PC-3 (cell line): Measurements from ENCODE around the gene VWA2. TPM values are rescaled to one million over a fixed set of nuclear protein-coding genes. Genes with fewer than 3 reads are reported as not detected.

ENCODE experiments used
- ATAC-seq: fragments of 200-7000 bp; cut with Tn5 transposase; 2 replicates; pipeline ENCODE4 v1.9.1; 2020; ENCODE audit warnings: mild to moderate bottlenecking, moderate library complexity
- BruUV-seq: library from RNA; stranded (reverse); fragments of 400-500 nt; replicated peaks from 2 replicates; lab custom pipeline; 2021; lab: Mats Ljungman, UMichigan
- CTCF ChIA-PET: fragments of 300-600 bp; sonication (Branson Sonifier 250); formaldehyde crosslinking; loops from one replicate; lab custom pipeline; 2022; ENCODE audit warnings: antibody characterized with exemption; lab: Charles Lee
- POLR2A ChIA-PET: fragments of 300-600 bp; sonication (Branson Sonifier 250); formaldehyde crosslinking; loops from one replicate; lab custom pipeline; 2022; ENCODE audit warnings: antibody characterized with exemption; ENCODE audit not compliant: unreplicated experiment; lab: Charles Lee
- DNase-seq: peaks from one replicate; pipeline ENCODE4 v3.0.0-alpha.2; 2015
- H2AFZ ChIP-seq: fragments of 300-600 bp; sonication (generic); 2 replicates; pipeline ENCODE4 v1.6.0; 2016; ENCODE audit warnings: antibody characterized with exemption, low read length
- H3F3A ChIP-seq: fragments of 300-600 bp; sonication (generic); one replicate; pipeline ENCODE4 v1.6.0; 2017; ENCODE audit warnings: antibody characterized with exemption, low read length, control low read depth, mild to moderate bottlenecking; ENCODE audit not compliant: unreplicated experiment
- H3K27ac ChIP-seq: fragments of 300-600 bp; sonication (generic); 2 replicates; pipeline ENCODE4 v1.5.1; 2016; ENCODE audit warnings: mild to moderate bottlenecking, low read length
- H3K27me3 ChIP-seq: fragments of 300-600 bp; sonication (generic); 2 replicates; pipeline ENCODE4 v1.6.1; 2016; ENCODE audit warnings: low read length, mixed read lengths
- H3K36me3 ChIP-seq: fragments of 300-600 bp; sonication (generic); 2 replicates; pipeline ENCODE4 v1.6.1; 2016; ENCODE audit warnings: low read depth, mixed run types, low read length, mixed read lengths
- H3K4me1 ChIP-seq: fragments of 300-600 bp; sonication (generic); 2 replicates; pipeline ENCODE4 v1.5.1; 2016; ENCODE audit warnings: low read length; ENCODE audit not compliant: insufficient read depth
- H3K4me2 ChIP-seq: fragments of 300-600 bp; sonication (generic); 2 replicates; pipeline ENCODE4 v1.6.0; 2016; ENCODE audit warnings: low read length
- H3K4me3 ChIP-seq: fragments of 300-600 bp; sonication (generic); 2 replicates; pipeline ENCODE4 v1.5.1; 2016; ENCODE audit warnings: mild to moderate bottlenecking, low read length, mixed read lengths
- H3K79me2 ChIP-seq: fragments of 300-600 bp; sonication (generic); 2 replicates; pipeline ENCODE4 v1.6.1; 2017; ENCODE audit warnings: low read length, mixed read lengths
- H3K9ac ChIP-seq: fragments of 300-600 bp; sonication (generic); 2 replicates; pipeline ENCODE4 v1.6.0; 2016; ENCODE audit warnings: mild to moderate bottlenecking, low read length
- H3K9me2 ChIP-seq: fragments of 300-600 bp; sonication (generic); replicated peaks from 2 replicates; pipeline ENCODE4 v1.6.1; 2016; ENCODE audit warnings: mixed run types, low read length, mixed read lengths
- H3K9me3 ChIP-seq: fragments of 300-600 bp; sonication (generic); 2 replicates; pipeline ENCODE4 v1.6.1; 2016; ENCODE audit warnings: low read length, mixed read lengths
- H4K20me1 ChIP-seq: fragments of 300-600 bp; sonication (generic); 2 replicates; pipeline ENCODE4 v1.6.1; 2016; ENCODE audit warnings: low read length, mixed read lengths
- EZH2 ChIP-seq: fragments of 300-600 bp; sonication (generic); IDR thresholded peaks from one replicate; pipeline ENCODE4 v1.6.1; 2017; ENCODE audit warnings: antibody characterized with exemption, mild to moderate bottlenecking, low read length; ENCODE audit not compliant: unreplicated experiment
- EZH2phosphoT487 ChIP-seq: fragments of 300-600 bp; sonication (generic); IDR thresholded peaks from 2 replicates; pipeline ENCODE4 v1.6.1; 2018; ENCODE audit warnings: mild to moderate bottlenecking, antibody characterized with exemption, low read length, borderline replicate concordance
- intact Hi-C: fragments of 100-400 bp; cut with micrococcal nuclease; formaldehyde crosslinking; loops from 2 replicates; pipeline ENCODE4 v1.9.0; 2023
- total RNA-seq: library from RNA; depleted of rRNA; stranded (reverse); fragments of >200 nt; gene quantifications from 2 replicates; pipeline ENCODE4 v1.2.3, GENCODE V29; 2014
- TF ChIP-seq, protein P1 (sequence below): fragments of 300-600 bp; sonication (generic); conservative IDR thresholded peaks from 2 replicates; pipeline ENCODE4 v1.5.1; 2017; ENCODE audit warnings: antibody characterized with exemption, low read depth, mild to moderate bottlenecking, low read length

VWA2 gene
- total RNA-seq, 1 experiment from 2014 or later, result not detected

DNA sequence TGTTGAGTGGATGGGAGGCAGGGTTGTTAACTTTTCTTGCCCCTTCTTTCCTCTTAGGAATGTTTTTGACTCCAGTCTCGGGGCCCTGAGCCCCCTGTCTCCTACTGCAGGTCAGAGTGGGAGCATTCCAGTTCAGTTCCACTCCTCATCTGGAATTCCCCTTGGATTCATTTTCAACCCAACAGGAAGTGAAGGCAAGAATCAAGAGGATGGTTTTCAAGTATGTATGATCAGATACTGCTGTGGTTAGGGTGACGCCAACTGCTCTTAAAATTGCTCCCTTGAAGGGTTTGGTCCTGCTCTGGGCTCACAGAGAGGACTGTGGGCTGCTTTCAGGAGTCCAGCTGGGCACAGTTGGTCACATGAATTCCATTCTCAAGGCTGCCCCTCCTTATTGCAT is 22.0 kb downstream of the VWA2 start:
- ATAC-seq, result no peak
- H2AFZ ChIP-seq, result no peak overlapping the region
- POLR2A ChIA-PET, result no interaction called here

DNA sequence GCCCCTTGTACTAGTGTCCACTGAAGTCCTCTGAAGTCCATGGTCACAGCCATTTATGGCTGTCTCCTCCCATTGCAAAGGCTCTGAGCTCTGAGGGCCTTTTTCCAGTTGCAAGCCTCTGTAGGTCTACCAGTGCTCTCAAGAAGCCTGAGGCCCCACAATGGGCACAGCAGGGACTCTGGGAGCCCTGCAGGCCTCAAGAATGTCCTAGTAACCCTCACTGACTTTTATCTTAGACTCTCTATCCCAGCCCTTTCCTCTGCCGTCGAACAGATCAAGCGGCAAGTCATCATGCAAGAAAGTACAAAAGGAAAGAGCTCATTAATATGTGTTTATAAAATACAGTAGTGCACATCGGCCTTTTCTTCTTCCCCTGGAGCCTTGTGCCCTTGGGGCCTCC is 23.4 kb downstream of the VWA2 start:
- TF ChIP-seq EZH2, result no peak
- no peak for TF ChIP-seq EZH2phosphoT487
- TF ChIP-seq, protein P1, sequence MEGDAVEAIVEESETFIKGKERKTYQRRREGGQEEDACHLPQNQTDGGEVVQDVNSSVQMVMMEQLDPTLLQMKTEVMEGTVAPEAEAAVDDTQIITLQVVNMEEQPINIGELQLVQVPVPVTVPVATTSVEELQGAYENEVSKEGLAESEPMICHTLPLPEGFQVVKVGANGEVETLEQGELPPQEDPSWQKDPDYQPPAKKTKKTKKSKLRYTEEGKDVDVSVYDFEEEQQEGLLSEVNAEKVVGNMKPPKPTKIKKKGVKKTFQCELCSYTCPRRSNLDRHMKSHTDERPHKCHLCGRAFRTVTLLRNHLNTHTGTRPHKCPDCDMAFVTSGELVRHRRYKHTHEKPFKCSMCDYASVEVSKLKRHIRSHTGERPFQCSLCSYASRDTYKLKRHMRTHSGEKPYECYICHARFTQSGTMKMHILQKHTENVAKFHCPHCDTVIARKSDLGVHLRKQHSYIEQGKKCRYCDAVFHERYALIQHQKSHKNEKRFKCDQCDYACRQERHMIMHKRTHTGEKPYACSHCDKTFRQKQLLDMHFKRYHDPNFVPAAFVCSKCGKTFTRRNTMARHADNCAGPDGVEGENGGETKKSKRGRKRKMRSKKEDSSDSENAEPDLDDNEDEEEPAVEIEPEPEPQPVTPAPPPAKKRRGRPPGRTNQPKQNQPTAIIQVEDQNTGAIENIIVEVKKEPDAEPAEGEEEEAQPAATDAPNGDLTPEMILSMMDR, result no peak
- Histone ChIP-seq H3K27ac (no peak overlapping the region), H3K9me2 (no peaks in the 10 kb centered on the region), H3K9me3 (no peaks in the 10 kb centered on the region), H3F3A (no peaks in the 10 kb centered on the region), H3K79me2 (no peaks in the 10 kb centered on the region), H3K9ac (no peak overlapping the region), H3K4me1 (peaks cover 7% of the 10 kb centered on the region; the same call in 1 of the 2 replicates), H3K4me2 (no peak overlapping the region), H2AFZ (no peak overlapping the region), H3K4me3 (no peak overlapping the region), H3K36me3 (no peaks in the 10 kb centered on the region), H4K20me1 (no peaks in the 10 kb centered on the region), H3K27me3 (no peaks in the 10 kb centered on the region)
- ATAC-seq (no peak), DNase-seq (no peak)
- POLR2A ChIA-PET, result no interaction called here
- CTCF ChIA-PET, result no interaction called here
- BruUV-seq, result no TSS peak
- intact Hi-C loops, result no loop called here

More for the DNA sequence above, 22.0 kb downstream of the VWA2 start:
- H3K9me2 ChIP-seq, result no peaks in the 10 kb centered on the region
- no peak overlapping the region for H3K4me3 ChIP-seq
- H3K9ac ChIP-seq, result no peak overlapping the region
- no TSS peak for BruUV-seq
- intact Hi-C loops, result no loop called here
- TF ChIP-seq, protein P1, result no peak
- TF ChIP-seq EZH2 (no peak), EZH2phosphoT487 (no peak)
- no peak overlapping the region for H3K4me2 ChIP-seq
- DNase-seq, result no peak
- no peaks in the 10 kb centered on the region for H3K4me1 ChIP-seq
- H3K27me3 ChIP-seq, result no peaks in the 10 kb centered on the region
- H3K9me3 ChIP-seq, result no peaks in the 10 kb centered on the region
- H3K36me3 ChIP-seq, result no peaks in the 10 kb centered on the region
- H4K20me1 ChIP-seq, result no peaks in the 10 kb centered on the region
- CTCF ChIA-PET, result no interaction called here
- H3K27ac ChIP-seq, result no peak overlapping the region
- no peaks in the 10 kb centered on the region for H3F3A ChIP-seq
- no peaks in the 10 kb centered on the region for H3K79me2 ChIP-seq

DNA sequence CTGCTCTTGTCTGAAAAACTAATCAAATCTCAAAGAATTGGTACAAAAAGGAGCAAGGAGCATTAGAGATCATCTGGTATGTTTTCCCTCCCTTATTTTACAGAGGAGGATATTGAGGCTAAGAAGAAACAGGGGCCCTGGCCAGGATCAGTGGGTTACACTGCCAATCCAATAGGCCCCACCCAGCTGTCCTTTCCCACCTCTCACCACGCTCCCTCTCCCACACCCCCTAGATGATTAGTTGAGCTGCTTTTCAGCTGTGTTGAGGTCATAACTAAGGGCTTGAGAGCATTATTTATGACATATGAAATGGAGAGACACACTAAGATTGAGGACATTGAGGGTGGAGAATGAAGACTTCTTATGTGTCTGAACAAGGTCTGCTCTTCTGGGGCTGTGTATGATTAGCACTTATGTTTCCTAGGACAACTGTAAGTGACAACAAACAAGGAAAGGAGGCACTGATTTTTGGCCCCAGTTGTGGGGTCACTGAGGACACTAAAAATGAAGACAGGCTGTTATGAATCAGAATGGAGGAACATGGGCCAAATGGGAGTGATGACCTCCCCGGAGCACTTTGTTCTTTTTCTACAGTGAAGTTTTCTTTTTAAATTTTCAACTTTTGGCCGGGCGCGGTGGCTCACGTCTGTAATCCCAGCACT is 26.5 kb downstream of the VWA2 start:
- ChIA-PET POLR2A (no interaction called here), CTCF (no interaction called here)
- Histone ChIP-seq H3K9me3 (no peaks in the 10 kb centered on the region), H4K20me1 (no peaks in the 10 kb centered on the region), H3F3A (no peaks in the 10 kb centered on the region), H3K27me3 (no peaks in the 10 kb centered on the region), H3K27ac (no peak overlapping the region), H3K36me3 (no peaks in the 10 kb centered on the region), H3K79me2 (no peaks in the 10 kb centered on the region), H3K9me2 (no peaks in the 10 kb centered on the region), H3K4me3 (no peak overlapping the region), H2AFZ (no peak overlapping the region), H3K9ac (no peak overlapping the region), H3K4me2 (no peak overlapping the region), H3K4me1 (peaks cover 7% of the 10 kb centered on the region; the same call in 1 of the 2 replicates)
- intact Hi-C loops, result no loop called here
- no TSS peak for BruUV-seq
- TF ChIP-seq, protein P1, result no peak
- TF ChIP-seq EZH2 (no peak), EZH2phosphoT487 (no peak)
- DNase-seq (no peak), ATAC-seq (no peak)
